SK-N-SH treated with all-trans-retinoic acid at 6 μM for 48 hours (cell line): ENCODE measurements around the gene ARMCX1.
"Not testable (repeated sequence)": the region's sequence is repeated elsewhere in the genome, so short reads cannot be mapped to it uniquely, and the experiment has no call there.

ENCODE experiments used
- CSDC2 ChIP-seq: fragments of 250-450 bp; sonication (Bioruptor Pico); IDR thresholded peaks from 2 replicates; pipeline ENCODE4 v1.5.0; 2020; ENCODE audit warnings: mild to moderate bottlenecking, moderate library complexity
- OSR1 ChIP-seq: fragments of 250-450 bp; sonication (Bioruptor Pico); IDR thresholded peaks from 2 replicates; pipeline ENCODE4 v1.8.0; 2022; ENCODE audit warnings: moderate library complexity, mild to moderate bottlenecking, inconsistent platforms
- PATZ1 ChIP-seq: fragments of 250-450 bp; sonication (Bioruptor Pico); IDR thresholded peaks from 2 replicates; pipeline ENCODE4 v1.8.0; 2020; ENCODE audit warnings: mild to moderate bottlenecking, moderate library complexity, borderline replicate concordance
- TOX ChIP-seq: fragments of 250-450 bp; sonication (Bioruptor Pico); IDR thresholded peaks from 2 replicates; pipeline ENCODE4 v1.8.0; 2021; ENCODE audit warnings: mild to moderate bottlenecking, moderate library complexity, borderline replicate concordance
- ZC3H10 ChIP-seq: fragments of 250-450 bp; sonication (Bioruptor Pico); IDR thresholded peaks from 2 replicates; pipeline ENCODE4 v1.5.1; 2021; ENCODE audit warnings: mild to moderate bottlenecking, moderate library complexity
- ZFP30 ChIP-seq: fragments of 450-650 bp; formaldehyde crosslinking; IDR thresholded peaks from 2 replicates; pipeline ENCODE4 v1.5.0; 2022; ENCODE audit warnings: mild to moderate bottlenecking, moderate library complexity

DNA sequence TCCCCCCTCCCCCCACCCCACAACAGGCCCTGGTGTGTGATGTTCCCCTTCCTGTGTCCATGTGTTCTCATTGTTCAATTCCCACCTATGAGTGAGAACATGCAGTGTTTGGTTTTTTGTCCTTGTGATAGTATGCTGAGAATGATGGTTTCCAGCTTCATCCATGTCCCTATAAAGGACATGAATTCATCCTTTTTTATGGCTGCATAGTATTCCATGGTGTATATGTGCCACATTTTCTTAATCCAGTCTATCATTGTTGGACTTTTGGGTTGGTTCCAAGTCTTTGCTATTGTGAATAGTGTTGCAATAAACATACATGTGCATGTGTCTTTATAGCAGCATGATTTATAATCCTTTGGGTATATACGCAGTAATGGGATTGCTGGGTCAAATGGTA is 47.4 kb upstream of the ARMCX1 start:
- TF ChIP-seq PATZ1 (CRISPR knock-in tag); OSR1 (CRISPR knock-in tag); TOX (CRISPR knock-in tag); ZFP30 (CRISPR knock-in tag); ZC3H10; CSDC2 (CRISPR knock-in tag): not testable (repeated sequence)
